T follicular helper cell (primary cell): ENCODE data around the gene KCNMA1.

Experiments used
- DNase-seq: peaks from one replicate; pipeline ENCODE4 v3.0.0-alpha.2; 2020; ENCODE audit warnings: low read depth

KCNMA1 gene

GRCh38 chr10:77448226-77448625 is 189.4 kb downstream of the KCNMA1 start:
- no peak for DNase-seq

DNA sequence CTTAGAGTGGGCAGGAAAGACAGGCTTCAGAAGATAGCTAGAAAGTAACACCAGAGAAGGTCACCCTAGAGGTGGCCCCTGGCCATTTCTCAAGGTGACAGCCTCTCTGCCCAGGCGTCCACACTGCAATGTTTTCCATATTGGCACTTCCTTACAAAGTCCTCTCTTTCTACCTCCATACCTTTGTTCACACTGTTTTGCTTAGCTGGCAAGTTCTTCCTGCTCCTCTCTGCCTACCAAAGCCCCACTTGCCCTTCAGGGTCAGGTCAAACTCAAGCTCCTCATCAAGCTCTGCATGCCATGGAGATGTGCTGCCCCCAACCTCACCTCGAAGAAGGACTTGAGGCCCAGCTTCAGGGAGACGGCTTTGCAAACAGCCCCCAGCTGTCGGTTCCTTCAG is 190.9 kb downstream of the KCNMA1 start:
- DNase-seq = no peak

GRCh38 chr10:77445547-77445946 is 192.1 kb downstream of the KCNMA1 start:
- no peak for DNase-seq

GRCh38 chr10:77444041-77444440 is 193.6 kb downstream of the KCNMA1 start:
- no peak for DNase-seq

DNA sequence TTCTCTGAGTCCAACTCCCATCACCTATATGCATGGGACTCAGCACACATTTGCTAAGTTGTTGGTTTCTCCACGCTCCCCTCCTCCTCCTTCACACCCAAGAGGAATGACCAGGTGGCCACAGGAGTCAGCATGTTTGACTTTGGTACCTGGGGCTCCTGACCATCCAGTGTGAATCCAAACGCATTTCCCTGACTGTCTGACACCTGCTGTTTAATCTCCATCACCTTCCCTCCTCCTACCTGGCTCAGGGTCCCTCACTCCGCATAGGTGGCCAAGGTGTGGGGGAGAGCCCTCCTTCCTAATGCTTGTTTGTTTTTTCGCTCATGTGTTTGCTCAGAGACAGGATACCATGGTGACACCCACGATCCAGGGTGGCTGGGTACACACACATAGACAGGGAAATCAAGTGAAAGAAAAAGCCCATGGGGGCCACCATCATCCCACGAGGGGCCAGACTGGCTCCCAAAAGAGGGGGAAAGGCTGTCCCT is 194.9 kb downstream of the KCNMA1 start:
- DNase-seq = no peak

DNA sequence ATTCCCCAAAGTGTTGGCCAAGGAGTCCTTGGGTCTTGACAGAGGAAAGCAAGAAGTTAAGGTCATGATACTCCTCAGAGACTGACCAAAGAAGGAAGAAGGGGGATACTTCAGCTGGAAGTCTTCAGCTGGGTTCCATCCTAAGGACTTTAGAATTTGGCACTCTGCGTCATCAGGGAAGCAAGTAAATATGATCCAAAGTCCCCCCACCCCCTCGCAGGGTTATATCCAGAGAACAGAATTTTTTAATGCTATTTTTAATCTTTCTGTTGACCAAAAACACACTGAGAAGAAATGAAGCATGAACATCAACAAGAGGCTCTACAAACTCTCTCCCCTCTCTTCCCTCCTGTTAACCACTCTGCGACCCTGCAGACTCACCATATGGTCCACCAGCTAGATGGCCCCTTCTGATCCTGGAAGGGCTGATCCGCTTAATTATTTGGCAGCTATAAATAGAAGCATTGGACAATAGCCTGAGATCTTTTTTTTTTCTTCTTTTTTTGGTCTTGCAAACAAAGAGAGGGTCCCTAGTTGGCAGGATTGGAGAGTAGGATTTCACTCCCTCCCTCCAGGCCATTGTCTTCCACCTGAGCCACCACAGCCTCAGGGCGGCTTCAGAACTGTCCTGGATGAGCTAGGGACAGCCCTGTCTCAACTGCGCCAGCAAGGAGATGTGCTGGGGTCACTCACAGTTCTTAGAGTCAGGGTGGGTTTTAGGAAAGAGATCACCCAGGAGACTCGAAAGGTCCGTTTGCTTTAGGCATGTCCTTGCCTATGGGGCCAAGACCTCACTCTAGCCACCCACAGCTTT is 196.0 kb downstream of the KCNMA1 start:
- DNase-seq = no peak

- DNase-seq = no peak
These were observed 201.2 kb downstream of the KCNMA1 start for GRCh38 chr10:77436257-77436975.

DNA sequence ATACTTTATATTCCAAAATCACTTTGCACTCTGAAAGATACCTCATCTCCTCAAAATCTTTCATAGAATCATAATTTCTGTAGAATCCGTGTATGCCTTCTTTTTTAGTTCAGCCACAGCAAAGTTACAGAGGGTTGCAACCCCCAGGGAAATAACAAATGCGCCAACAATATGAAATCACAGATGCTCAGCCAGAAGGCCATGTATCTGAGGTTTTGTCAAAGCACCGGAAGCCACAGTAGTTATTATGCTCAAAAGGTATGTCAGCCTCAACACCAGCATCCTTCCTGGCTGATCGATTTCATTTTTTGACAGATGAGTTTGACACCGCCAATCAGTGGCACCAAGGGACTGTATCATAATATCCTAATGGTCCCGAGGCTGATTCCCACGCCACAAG is 204.1 kb downstream of the KCNMA1 start:
- DNase-seq = no peak

DNA sequence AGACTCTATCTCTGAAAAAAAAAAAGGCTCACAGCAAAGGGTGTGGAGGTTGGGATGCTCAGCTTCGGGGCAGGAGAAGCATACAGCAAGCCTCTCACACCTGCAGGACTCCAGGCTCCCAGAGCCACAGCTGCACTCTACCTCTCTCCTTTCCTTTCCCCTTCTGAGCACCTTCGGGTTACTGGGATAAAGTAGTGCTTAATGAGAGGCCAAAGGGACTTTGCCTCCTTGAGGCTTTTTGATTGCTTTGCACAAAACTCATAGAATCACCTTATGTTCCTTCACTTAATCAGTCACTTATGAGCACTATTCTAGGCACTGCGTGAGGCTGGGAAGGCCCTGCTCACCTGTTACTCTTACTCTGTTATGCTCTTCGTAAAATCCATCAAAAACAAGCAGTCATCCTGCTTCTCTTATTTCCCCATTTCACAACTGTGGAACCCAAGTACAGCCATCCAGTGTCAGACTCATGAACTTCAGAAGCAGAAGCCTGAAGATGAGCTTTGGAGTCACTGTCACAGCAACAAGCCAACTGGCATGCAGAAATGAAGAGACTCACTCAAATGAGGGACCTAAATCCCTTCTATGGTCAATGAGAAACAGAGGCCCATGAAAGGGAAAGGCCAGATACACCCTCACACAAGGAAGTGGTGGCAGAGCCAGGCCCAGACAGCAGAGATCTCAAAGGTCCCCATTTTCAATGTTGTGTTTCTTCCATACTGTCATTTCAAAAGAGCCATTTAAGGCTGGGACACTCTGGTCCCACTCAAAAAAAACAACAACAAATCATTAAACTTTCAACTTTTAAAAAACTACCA is 205.4 kb downstream of the KCNMA1 start:
- no peak for DNase-seq

DNA sequence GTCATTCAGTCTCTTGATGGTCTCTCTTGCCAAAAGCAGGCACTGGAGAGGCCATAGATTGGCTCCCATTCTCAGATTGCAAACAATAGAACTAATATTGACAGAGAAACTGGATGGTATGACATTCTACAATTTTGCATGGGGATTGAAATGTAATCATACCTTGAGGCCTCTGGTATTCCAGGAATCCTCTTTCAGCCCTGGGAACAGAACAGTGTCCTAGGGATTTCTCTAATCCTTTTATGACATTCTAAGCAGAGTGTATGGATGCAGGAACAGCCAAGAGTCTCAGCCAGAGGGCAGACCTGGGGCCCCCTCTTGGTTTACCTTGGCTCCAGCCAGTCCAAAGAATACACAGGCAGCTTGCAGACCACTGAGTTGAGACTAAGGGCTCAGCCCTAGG is 206.4 kb downstream of the KCNMA1 start:
- DNase-seq = no peak

- no peak for DNase-seq
These were observed 207.1 kb downstream of the KCNMA1 start for GRCh38 chr10:77430530-77430929.

DNA sequence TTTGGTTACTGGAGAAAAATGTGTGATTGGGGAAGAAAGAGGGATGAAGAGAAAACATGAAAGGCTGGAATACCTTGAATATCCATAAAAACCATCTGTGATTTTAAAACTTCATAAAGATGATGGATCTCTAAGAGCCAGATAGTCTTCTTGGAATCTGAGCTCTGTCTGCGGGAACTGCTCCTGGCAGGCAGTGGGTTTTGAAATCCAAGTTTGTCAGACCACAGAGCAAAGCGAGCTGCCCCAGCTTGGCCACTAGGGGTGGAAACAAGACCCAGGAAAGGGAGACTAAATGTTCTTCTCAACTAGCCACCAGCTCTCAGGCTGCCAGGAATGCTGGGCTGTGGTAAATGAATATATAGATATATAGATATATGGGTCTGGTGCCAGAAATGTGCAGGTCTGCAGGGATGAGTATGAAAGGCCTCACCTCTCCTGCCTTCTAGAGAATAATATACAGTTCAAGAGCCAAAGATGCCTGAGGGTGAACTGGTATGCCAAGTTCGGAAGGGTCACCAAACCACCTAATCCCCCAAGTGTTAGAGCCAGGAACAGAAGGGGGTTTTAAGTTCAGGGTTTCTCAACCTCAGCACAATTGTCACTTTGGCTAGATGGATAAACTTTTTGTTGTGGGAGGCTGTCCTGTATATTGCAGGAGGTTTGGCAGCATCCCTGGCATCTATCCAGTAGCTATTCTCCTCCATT is 208.8 kb downstream of the KCNMA1 start:
- DNase-seq = no peak

DNA sequence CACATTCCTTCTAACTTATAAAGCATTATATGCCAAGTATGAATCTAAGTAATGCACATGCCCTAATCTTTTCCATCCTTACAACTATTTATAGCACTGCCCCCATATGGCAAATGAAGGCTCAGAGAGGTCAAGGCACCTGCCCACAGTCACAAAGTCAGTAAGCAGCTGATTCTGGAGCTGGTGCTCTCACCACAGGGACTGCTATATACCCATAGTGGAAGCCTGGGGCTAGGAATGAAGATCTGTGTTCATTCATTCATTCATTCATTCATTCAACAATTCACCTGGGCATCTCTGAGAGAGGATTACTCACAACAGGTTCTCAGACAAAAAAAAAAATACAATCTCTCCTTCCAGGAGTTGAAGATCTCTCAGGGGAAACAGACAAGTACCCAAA is 213.4 kb downstream of the KCNMA1 start:
- DNase-seq = no peak

DNA sequence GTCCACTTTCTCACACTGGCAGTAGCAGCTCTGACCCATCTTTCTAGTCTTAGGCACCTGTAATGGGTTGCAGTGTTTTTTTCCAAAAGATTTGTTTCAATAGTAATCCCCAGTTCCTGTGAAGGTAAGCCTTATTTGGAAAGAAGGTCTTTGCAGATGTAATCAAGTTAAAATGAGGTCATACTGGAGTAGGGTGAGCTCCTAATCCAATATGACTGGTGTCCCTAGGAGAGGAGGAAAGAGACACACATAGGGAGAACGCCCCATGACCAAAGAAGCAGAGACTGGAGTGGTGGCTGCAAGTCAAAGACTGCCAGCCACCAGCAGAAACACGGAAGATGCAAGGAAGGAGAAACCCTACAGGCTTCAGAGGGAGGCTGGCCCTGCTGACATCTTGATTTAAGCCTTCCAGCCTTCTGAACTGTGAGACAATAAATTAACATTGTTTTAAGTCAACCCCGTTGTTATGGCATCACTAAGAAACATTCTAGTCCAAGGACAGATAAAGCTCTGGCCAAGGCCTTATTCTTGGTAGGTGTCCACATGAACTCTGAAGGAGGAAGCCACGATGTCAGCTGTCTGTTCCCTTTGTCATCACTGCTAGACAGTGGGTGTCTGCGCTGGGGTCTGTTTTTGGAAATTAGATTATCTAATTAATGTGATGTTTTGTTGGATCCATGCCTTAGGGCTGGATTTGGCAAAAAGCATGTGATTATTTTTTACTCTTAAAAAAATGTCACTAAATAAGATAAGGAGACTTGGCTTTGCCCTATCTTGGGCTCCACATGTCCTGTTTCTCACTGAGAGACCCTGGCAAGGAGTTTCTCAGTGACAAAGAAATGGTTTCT is 214.9 kb downstream of the KCNMA1 start:
- no peak for DNase-seq

DNA sequence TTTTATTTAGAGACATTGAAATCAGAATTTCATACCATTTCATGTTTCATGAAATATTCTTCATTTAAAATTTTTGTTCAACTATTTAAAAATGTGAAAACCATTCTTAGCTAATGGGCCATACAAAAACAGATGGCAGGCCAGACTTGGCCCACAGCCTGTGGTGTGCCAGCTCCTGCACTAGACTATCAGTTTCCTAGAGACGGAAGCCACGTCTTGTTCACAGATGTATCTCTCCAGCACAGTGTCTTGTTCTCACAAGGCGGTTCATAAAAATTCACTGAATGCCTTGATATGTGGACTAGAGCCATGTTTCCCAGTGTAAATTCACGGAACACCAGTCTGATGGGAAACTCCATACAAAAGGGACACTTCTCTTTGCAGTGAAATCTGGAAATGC is 216.0 kb downstream of the KCNMA1 start:
- no peak for DNase-seq

GRCh38 chr10:77420947-77421523 is 216.6 kb downstream of the KCNMA1 start:
- DNase-seq = no peak

GRCh38 chr10:77419979-77420378 is 217.6 kb downstream of the KCNMA1 start:
- DNase-seq = no peak

DNA sequence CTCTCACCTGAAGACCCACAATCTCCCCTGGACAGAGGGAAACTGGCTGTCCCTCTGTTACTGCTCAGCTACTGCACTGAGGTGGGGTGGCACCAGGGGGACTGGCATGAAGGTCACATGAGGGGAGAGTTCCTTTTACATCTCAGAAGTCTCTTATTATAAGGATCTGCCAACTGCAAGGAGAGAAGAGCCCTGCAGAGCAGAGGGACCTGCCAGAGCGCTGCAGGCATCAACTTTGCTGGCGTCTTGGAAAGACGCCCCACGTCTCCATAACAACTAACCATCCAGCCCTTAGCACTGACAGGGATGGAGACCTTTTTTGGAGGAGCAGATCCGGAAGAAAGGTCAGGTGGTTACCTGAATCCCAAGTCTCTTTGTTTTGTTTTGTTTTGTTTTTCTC is 218.6 kb downstream of the KCNMA1 start:
- DNase-seq = no peak

DNA sequence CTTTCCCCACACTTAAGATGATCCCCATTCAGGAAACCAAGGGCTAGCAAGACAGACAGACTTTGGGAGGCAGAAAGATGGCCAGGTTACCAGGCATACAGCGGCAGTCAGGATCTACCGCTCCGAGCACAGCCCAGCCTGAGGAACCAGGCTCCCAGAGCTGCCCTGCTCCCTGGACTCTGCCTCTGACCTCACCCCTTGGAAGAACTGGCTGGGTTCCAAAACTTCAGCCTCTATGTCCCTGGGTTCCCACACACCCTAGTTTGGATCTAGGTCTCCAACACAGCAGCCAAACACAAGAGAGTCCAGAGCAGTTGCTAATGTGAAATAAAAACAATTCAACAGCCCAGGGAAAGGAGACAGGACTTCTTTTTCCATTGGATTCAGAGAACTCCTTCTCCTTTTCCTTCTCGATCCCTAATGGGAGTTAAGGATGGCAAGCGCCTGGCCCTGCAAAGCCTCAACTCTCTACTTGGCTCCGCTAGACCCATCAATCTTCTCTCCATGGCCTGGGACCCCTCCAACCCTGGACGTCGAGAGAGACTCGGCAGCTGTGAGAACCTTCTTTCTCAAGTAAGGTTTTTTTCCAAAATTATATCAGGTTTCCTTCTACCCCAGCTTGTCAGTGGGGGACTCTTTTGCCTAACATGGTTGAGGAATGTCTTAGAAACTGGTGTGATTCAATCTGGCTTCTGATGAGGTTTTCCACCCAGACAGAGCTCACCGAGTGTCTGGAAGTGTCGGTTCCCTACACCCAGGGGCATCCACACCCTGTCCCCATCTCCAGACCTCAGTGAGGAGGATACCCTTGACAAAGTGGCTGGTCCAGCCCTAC is 219.6 kb downstream of the KCNMA1 start:
- no peak for DNase-seq

DNA sequence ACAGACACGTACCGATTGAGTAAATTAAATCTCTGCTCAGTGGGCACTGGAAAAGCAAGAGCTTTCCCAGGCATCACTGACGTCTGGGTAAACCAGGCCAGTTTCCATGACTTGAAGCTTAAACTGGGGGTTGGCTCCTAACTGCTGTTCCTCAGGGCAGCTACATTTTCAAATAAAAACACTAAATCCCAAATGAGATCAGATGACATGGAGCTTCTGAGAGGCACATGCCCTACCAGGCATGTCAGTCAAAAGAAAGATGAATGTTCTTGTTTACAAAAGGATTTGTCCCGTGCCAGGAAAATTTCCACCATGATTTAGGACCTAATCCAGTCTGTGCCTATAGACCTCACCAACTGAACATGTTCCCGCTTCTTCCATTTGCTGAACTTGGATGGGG is 220.2 kb downstream of the KCNMA1 start:
- no peak for DNase-seq
